Measurements from ENCODE around the gene RPLP2. TPM values are rescaled to one million over a fixed set of nuclear protein-coding genes. Genes with fewer than 3 reads are reported as not detected.

RPLP2 gene
- total RNA-seq, 3 donors from 2014 or later = 583 to 1,665 (median 1,093) TPM

- Histone ChIP-seq H3K4me1 (peaks cover 0 to 4% of the 10 kb centered on the region in 2 donors), H3K36me3 (no peaks in the 10 kb centered on the region), H3K27me3 (no peaks in the 10 kb centered on the region), H3K9me3 (no peaks in the 10 kb centered on the region), H3K27ac (peak overlapping the region in 1 of 2 donors; percentile 7), H3K4me3 (no peak overlapping the region)
- no peak for DNase-seq (ENCODE audit: low spot score in 2 of 2)
- TF ChIP-seq POLR2A (IDR thresholded peaks at IDR 0.05) (no peak), CTCF (IDR thresholded peaks at IDR 0.05) (no peak), POLR2AphosphoS5 (IDR thresholded peaks at IDR 0.05) (no peak)
- intact Hi-C loops (cut with DNase I; ENCODE audit: low total_unique reads) = no loop called here
Measured at GRCh38 chr11:765802-766091, 44.0 kb upstream of the RPLP2 start.

- intact Hi-C loops (cut with DNase I; ENCODE audit: low total_unique reads) = no loop called here
Measured at GRCh38 chr11:766106-766935, 43.4 kb upstream of the RPLP2 start.

GRCh38 chr11:766936-767210 is 42.9 kb upstream of the RPLP2 start:
- H3K4me3 ChIP-seq = no peak overlapping the region
- DNase-seq (ENCODE audit: low spot score in 2 of 2) = no peak
- intact Hi-C loops (cut with DNase I; ENCODE audit: low total_unique reads) = no loop called here
- H3K27ac ChIP-seq = no peak overlapping the region
- H3K36me3 ChIP-seq = no peaks in the 10 kb centered on the region
- H3K27me3 ChIP-seq = no peaks in the 10 kb centered on the region
- H3K4me1 ChIP-seq = peaks cover 0 to 4% of the 10 kb centered on the region in 2 donors
- no peak for TF ChIP-seq POLR2AphosphoS5 (IDR thresholded peaks at IDR 0.05)
- TF ChIP-seq POLR2A (IDR thresholded peaks at IDR 0.05) = no peak
- TF ChIP-seq CTCF (IDR thresholded peaks at IDR 0.05) = no peak
- H3K9me3 ChIP-seq = no peaks in the 10 kb centered on the region

More at GRCh38 chr11:766106-766935, 43.4 kb upstream of the RPLP2 start:
- H3K4me1 ChIP-seq = peaks cover 0 to 4% of the 10 kb centered on the region in 2 donors
- H3K4me3 ChIP-seq = no peak overlapping the region
- no peak for TF ChIP-seq CTCF (IDR thresholded peaks at IDR 0.05)
- TF ChIP-seq POLR2A (IDR thresholded peaks at IDR 0.05) = no peak
- TF ChIP-seq POLR2AphosphoS5 (IDR thresholded peaks at IDR 0.05) = no peak
- peak overlapping the region in 1 of 2 donors; percentile 7 for H3K27ac ChIP-seq
- no peak for DNase-seq (ENCODE audit: low spot score in 2 of 2)
- no peaks in the 10 kb centered on the region for H3K36me3 ChIP-seq
- no peaks in the 10 kb centered on the region for H3K27me3 ChIP-seq
- H3K9me3 ChIP-seq = no peaks in the 10 kb centered on the region

DNA sequence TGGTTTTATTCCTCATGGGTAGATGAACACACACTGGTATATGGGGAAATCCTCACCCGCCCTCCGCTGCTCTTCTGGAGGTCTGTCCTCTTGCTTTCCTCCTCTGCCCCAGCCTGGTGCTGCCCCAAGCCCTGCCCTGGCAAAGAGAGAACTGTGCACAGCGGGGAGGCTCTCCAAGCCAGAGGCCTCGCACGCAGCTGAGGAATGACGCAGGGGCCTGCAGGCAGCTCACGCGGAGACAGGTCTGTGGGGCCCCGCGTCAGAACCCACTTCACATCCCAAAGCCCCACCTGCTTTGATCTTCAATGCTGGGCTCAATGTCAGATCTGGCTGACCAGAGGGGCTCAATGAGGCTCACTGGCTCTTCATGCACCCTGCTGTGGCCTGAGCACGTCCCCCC is 42.5 kb upstream of the RPLP2 start:
- TF ChIP-seq CTCF (IDR thresholded peaks at IDR 0.05) = no peak
- TF ChIP-seq POLR2AphosphoS5 (IDR thresholded peaks at IDR 0.05) = no peak
- TF ChIP-seq POLR2A (IDR thresholded peaks at IDR 0.05) = no peak
- Histone ChIP-seq H3K36me3 (no peaks in the 10 kb centered on the region), H3K27ac (no peak overlapping the region), H3K9me3 (no peaks in the 10 kb centered on the region), H3K4me3 (no peak overlapping the region), H3K27me3 (no peaks in the 10 kb centered on the region), H3K4me1 (peaks cover 0 to 4% of the 10 kb centered on the region in 2 donors)
- no peak for DNase-seq (ENCODE audit: low spot score in 2 of 2)
- intact Hi-C loops (cut with DNase I; ENCODE audit: low total_unique reads) = no loop called here

DNA sequence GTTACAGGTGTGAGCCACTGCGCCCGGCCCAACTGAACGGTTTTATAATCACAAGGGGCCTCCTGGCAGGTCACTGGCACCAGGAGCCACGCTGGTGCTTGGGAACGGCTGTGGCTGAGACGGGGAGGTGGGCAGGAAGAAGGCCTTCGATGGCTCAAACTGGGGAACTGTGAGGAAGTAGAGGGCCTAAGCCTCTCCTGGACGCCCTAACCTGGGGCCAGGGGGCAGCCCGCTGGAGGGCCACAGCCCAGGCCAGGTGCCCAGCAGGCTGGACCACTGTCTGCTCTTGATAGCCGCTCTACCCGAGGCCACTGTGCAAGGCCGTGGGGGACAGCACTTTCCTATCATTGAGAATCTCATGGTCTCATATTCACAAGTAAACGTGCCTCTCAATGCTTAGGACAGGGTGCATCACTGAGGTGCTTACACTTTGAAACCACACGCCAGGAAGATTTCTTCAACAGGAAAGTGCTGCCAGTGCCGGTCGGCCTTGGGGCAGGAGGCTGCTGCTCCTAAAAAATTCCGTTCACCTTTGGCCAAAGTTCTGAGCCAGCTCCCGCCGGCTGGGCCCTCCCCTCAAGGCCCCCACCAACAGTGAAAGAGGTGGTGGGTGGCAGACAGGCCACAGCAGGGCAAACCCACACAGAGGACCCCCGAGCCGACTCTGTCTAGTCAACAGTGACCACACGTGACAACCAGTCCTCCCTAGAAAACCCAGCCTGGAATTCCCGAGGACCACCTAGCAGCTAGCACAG is 39.7 kb upstream of the RPLP2 start:
- no peaks in the 10 kb centered on the region for H3K9me3 ChIP-seq
- no peaks in the 10 kb centered on the region for H3K36me3 ChIP-seq
- H3K4me1 ChIP-seq = peaks cover 0 to under 1% of the 10 kb centered on the region in 2 donors
- H3K27me3 ChIP-seq = no peaks in the 10 kb centered on the region
- intact Hi-C loops (cut with DNase I; ENCODE audit: low total_unique reads) = loop anchor here (10.0 kb wide), 1 partner anchor 205 kb away; the partner anchor contains the start of genes LMNTD2 and RASSF7
- H3K27ac ChIP-seq = peak overlapping the region in 1 of 2 donors; percentile 3
- no peak overlapping the region for H3K4me3 ChIP-seq
- DNase-seq (ENCODE audit: low spot score in 2 of 2) = no peak
- no peak for TF ChIP-seq CTCF (IDR thresholded peaks at IDR 0.05)
- TF ChIP-seq POLR2A (IDR thresholded peaks at IDR 0.05) = no peak
- TF ChIP-seq POLR2AphosphoS5 (IDR thresholded peaks at IDR 0.05) = no peak
